Adrenal gland (tissue), 5 donors: Measurements from ENCODE around the gene TRIL.

Experiments used
- POLR2A ChIP-seq, 2 donors: fragments of 450-650 bp; IDR thresholded peaks; one replicate each; pipeline ENCODE4 v1.6.1; 2017; ENCODE audit warnings: antibody characterized with exemption in 2 of 2, mild to moderate bottlenecking in 2 of 2, moderate library complexity in 1 of 2
- TF ChIP-seq, protein P1 (sequence below), 6 experiments: fragments of 450-650 bp in 4 of 6; fragments of 200-600 bp in 2 of 6; sonication (generic) in 1 of 6; IDR thresholded peaks; 1 replicate in 5 of 6; 2 replicates in 1 of 6; pipeline versions ENCODE4 v1.5.1 to v1.8.0; 2016 to 2021; ENCODE audit warnings: antibody characterized with exemption in 6 of 6, mild to moderate bottlenecking in 2 of 6, moderate library complexity in 1 of 6
- donor health status: DM: no; HTN: no; CAD: no.

DNA sequence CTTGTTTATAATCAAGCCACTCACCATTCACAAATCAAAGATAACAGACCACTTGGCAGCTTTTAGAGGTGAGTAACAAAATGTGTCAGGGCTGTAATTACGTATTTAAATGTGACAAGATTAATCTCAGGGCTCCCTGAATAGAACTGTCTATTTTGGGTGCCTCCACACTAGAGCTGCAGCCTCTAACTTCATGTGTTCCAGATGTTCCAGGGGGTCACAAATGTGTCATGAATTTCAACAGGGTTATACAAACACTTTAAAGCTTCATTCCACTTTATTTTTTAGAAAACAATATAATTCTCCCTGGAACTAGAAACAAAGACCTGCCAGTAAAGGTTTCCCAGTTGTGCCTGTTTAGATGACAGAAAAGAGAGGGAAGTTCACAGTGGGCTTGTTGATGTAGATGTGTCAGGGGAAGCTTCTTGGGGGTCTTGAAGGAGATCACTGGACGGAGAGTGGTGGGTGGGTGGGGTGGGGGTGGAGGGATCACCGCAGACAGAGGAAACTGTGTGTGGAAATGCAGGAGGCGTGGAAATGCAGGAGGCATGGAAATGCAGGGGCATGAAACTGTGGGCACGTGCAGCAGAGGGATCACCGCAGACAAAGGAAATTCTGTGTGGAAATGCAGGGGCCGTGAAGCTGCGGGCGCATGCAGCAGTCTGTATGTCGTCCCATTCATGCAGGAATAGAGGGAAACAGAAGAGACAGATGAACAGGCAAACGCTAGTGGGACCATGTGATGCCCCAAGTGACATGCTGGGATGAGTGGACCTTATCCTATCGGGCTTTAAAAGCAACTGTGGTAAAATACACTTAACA is 42.0 kb upstream of the TRIL start:
- TF ChIP-seq, protein P1, sequence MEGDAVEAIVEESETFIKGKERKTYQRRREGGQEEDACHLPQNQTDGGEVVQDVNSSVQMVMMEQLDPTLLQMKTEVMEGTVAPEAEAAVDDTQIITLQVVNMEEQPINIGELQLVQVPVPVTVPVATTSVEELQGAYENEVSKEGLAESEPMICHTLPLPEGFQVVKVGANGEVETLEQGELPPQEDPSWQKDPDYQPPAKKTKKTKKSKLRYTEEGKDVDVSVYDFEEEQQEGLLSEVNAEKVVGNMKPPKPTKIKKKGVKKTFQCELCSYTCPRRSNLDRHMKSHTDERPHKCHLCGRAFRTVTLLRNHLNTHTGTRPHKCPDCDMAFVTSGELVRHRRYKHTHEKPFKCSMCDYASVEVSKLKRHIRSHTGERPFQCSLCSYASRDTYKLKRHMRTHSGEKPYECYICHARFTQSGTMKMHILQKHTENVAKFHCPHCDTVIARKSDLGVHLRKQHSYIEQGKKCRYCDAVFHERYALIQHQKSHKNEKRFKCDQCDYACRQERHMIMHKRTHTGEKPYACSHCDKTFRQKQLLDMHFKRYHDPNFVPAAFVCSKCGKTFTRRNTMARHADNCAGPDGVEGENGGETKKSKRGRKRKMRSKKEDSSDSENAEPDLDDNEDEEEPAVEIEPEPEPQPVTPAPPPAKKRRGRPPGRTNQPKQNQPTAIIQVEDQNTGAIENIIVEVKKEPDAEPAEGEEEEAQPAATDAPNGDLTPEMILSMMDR (IDR thresholded peaks at IDR 0.05): no peak
- no peak for TF ChIP-seq POLR2A (IDR thresholded peaks at IDR 0.05)
